Stimulated activated CD4-positive, alpha-beta T cell treated with anti-CD3 and anti-CD28 coated beads, TNF-alpha, amount 100 ng/mL, for 4 hours (primary cell): Measurements from ENCODE around the gene RBM6.
A peak's percentile ranks its signal among the peaks of the same experiment; 100 is the strongest.
"Not testable (repeated sequence)": the region's sequence is repeated elsewhere in the genome, so short reads cannot be mapped to it uniquely, and the experiment has no call there.

Experiments
- DNase-seq, 3 experiments: peaks; one replicate each; pipeline ENCODE4 v3.0.0-alpha.2; 2020; ENCODE audit warnings: low read depth in 3 of 3

RBM6 gene

DNA sequence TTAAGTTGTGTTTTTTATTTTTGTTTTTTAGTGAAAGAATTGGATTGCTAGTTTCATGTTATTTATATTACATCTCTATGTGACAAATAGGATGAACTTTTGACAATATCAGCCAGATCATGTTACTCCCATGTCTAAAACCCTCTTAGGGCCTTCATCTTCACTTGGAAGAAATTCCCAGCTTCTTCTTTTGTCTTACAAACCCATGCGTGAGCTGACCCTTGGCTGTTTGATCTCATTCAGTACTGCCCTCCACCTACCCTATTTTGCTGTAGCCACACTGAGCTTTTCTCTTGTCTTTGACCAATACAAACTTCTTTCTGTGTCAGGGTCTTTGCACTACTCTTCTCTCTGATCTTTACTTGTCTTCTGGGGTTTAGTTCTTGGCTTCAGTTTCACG lies 37.0 kb downstream of the RBM6 start:
- DNase-seq: no peak

- DNase-seq: no peak
These were observed 44.4 kb downstream of the RBM6 start for GRCh38 chr3:49984394-49984793.

- DNase-seq: no peak
These were observed 52.4 kb downstream of the RBM6 start for GRCh38 chr3:49992326-49992725.

- no peak for DNase-seq
These were observed 54.5 kb downstream of the RBM6 start for GRCh38 chr3:49994476-49994875.

DNA sequence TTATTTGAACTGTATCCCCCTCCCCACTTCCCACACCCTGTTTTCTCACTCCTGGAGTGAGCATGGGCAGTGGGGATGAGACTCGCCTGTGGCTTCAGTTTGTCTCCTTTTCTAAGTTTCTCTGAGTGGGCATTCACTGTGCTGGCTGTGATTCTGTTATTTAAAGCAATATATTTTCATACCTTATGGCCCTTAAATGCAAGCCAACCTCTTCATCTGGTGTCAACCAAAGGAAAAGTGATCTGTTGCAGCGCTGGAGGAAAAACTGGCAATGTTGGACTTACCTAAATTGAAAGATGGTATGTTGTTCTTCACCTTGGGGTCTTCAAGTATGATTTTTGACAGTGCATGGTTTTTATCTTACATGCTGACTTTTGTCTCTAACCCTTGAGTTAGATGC lies 56.1 kb downstream of the RBM6 start:
- DNase-seq: no peak

DNA sequence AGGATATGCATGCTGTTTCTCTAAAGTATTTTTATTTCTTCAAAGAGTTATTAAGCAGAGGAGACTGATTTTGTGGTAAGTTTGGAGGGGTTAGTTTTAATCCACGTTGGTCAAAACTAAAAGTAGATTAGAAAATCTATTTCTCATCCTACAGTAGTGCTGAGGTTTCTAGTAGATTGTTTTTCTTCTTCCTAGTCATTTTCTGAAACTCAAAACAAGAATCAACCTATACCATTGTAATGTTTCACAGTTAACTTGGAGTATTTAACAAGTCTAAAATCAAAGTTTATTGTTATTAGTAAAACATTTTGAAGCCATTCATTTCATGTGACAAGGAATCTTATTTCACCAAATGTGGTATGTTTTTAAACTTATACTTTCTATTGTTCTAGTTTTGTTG lies 57.9 kb downstream of the RBM6 start:
- DNase-seq: no peak

- no peak for DNase-seq
These were observed 58.4 kb downstream of the RBM6 start for GRCh38 chr3:49998326-49998725.

DNA sequence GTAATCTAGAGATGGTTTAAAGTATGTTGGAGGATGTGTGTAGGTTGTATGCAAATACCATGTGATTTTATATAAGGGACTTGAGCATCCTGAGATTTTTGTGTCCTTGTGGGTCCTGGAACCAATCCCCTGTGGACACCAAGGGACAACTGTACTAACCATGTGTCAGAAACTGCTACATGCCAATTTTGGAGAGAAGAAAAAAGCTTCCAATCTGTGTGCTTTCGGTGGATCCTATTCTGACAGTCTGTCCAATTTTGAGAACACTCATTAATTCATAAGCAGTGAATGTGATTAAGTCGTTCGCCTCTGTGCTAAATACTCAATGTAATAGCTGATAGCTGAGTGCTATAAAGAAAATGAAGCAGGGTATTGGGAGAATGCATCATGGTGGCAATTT lies 61.6 kb downstream of the RBM6 start:
- no peak for DNase-seq

DNA sequence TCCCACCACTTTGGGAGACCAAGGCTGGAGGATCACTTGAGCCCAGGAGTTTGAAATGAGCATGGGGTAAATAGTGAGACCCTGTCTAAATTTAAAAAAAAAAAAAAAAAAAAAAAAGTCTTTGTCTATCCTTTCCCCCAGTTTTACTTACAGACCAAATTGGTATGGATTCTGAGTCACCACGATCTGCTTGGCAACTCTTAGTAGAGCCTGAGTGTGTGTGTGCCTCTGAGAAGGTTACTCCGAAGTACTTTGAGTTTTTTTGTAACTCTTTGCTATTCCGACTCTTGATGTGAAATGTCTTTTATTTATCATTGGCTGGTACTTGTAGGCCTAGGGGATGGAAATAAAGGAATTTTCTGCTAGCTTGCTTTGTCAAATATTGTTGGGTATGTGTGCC lies 63.3 kb downstream of the RBM6 start:
- no peak for DNase-seq

GRCh38 chr3:50003824-50004223 lies 63.9 kb downstream of the RBM6 start:
- no peak for DNase-seq

DNA sequence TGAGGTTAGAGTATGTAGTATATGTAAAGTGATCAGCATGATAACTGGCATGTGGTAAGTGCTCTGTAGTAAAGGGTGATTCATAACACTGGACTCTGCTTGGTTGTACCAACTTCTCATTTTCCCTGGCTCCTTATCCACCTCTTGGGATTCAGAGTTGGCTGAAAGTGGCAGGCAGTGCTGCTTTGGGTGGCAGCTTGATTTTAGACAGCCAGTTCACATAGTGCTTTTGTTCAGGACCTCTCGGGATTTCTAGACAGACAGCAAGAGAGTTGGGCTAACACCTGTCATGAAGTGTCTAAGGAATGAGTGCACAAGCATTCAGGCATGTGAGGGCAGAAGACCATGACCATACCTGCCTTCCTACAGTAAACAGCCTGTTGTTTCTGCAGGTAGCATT lies 69.0 kb downstream of the RBM6 start:
- no peak for DNase-seq

- DNase-seq: no peak
These were observed 71.0 kb downstream of the RBM6 start for GRCh38 chr3:50010959-50011358.

DNA sequence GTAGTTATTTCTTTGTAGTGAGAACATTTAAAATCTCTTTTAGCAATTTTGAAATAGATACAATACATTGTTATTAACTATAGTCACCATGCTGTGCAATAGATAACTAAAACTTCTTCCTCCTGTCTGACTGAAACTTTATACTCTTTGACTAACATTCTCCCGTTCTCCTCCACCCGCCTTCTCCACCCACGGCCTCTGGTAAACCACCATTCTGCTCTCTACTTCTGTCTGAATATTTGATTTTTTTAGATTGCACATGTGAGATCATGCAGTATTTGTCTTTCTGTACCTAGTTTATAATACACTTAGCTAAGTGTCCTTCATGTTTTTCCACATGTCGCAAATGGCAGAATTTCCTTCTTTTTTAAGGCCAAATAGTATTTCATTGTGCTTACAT lies 76.0 kb downstream of the RBM6 start:
- no peak for DNase-seq

- no peak for DNase-seq
These were observed 88.4 kb downstream of the RBM6 start for GRCh38 chr3:50028346-50028745.

- not testable (repeated sequence) for DNase-seq
These were observed 91.3 kb downstream of the RBM6 start for GRCh38 chr3:50031201-50031600.

DNA sequence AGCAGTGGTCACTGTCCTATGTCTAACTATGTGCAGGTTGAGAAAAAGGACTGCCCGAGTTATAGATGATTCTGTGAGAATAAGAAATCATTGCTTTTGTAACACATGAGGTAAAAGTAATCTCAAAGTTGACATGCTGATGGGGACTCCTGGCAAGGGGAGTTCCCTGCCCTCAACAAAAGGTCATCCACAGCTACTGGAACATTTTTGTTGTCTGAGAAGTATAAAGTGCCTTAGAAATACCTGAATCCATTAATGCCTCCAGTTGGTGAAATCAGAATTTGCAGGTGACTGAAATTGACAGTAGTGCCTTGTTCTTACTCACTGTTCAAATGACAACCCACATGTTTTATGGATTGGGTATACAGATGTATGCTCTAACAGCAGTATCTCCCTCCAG lies 105.0 kb downstream of the RBM6 start:
- DNase-seq: no peak

DNA sequence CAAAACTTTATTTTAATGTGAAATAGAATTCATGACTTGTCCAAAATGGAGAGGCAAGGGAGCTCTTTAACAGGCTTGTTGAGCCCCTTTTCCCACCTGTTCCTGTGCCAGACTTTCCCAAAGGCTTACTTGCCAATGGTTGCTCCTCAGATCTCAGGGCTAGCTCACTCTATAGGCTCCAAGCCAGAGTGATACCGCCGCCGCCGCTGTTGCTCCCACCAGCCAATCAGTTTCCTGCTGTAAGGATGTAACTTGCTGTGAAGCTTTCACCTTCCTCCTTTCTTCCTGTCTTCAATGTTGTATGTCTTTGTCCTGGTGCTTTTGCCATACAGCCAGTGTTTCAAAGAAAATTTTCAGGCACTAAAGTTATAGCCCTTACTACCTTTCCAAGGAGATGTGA lies 107.5 kb downstream of the RBM6 start:
- DNase-seq: no peak

- DNase-seq: no peak
These were observed 110.4 kb downstream of the RBM6 start for GRCh38 chr3:50050361-50050760.

DNA sequence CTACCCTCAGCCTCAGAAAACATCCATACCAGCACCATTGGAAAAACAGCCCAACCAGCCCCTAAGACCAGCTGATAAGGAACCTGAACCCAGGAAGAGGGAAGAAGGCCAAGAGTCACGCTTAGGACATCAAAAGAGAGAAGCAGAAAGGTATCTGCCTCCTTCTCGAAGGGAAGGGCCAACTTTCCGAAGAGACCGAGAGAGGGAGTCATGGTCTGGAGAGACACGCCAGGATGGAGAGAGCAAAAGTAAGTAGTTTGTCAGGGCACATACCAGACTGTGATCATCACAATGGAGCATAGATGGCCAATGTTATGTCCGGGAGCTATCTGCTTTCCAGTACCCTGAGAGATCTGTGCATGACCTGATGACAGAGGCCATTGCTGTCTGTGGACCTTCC lies 117.8 kb downstream of the RBM6 start:
- DNase-seq: no peak

DNA sequence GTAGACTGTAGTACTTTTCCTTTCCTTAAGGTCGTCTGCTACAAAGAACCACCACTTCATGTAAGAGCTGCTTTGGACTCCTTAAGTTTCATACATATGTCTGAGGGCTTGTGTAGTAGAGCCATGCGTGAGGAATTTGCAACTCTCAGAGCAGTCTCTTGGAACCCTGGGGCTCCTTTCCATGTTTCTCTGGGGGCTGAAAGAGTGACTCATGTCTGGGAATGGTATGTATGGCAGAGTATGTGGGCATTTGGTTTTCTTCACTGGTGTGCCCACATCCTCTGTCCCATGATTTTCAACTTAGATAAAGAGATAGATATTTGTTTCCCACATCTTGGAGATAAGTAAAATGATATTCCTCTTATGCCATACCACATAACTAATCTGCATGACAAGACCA lies 128.2 kb downstream of the RBM6 start:
- DNase-seq: no peak

- no peak for DNase-seq
These were observed 138.1 kb downstream of the RBM6 start for GRCh38 chr3:50078091-50078490.

- DNase-seq: no peak
These were observed 138.7 kb downstream of the RBM6 start for GRCh38 chr3:50078622-50079021.

DNA sequence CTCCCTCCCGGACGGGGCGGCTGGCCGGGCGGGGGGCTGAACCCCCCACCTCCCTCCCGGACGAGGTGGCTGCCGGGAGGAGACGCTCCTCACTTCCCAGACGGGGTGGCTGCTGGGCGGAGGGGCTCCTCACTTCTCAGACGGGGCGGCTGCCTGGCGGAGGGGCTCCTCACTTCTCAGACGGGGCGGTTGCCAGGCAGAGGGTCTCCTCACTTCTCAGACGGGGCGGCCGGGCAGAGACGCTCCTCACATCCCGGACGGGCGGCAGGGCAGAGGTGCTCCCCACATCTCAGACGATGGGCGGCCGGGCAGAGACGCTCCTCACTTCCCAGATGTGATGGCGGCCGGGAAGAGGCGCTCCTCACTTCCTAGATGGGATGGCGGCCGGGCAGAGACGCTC lies 145.0 kb downstream of the RBM6 start:
- DNase-seq: not testable (repeated sequence)

DNA sequence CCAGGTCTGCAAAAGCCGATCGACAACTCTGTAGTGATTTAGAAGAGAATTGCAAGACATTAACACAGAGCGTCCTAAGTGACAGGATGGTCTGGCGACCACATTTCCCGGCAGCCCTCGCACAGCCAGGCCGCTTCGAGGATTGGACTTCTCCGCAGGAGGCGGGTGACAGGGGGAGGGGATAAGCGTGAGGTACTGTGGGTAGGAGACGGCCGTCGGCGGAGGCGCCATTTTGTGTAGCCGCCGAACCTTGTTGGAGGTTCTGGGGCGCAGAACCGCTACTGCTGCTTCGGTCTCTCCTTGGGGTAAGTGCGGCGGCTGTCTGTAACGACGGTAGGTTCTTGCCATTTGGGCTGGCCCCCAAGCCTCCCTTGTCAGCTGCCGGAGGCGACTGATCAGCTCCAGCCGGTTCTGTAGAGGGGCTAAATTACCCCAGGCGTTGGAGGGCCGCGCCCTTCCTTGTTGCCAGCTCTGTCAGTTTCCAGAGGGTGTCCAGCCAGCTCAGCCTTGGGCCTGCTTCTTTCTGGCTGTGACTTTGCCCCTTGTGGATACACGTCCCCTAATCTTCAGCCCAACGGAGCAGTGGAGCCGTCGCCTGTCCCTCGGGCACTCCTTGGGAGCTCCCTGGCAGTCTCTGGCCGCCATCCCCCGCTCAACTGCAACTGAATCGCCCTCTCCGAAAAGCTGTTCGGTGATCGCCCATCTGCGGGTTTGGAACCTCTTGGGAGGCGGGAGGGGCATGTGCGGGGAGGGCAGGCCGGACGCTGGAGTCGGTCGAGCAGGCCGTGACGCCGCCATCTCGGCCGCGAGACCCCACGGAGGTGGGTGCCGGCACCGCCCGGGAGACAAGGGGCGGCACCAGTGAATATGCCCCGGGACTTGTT lies 149.0 kb downstream of the RBM6 start, which contains the start of gene RBM5:
RBM5 (plus strand) TSS at position 195 of the 884 bp plus-strand sequence. CDS start 1,516 bp downstream, outside the sequence.
- peak; percentile 81 to 84 (median 83) for DNase-seq
